Tracheal epithelial cell (primary cell): ENCODE data around the gene AAMDC. TPM values are rescaled to one million over a fixed set of nuclear protein-coding genes. Genes with fewer than 3 reads are reported as not detected.

Experiments
- total RNA-seq: library from RNA; depleted of rRNA; stranded (reverse); fragments of >200 nt; gene quantifications from 2 replicates; pipeline ENCODE4 v1.2.1, GENCODE V29; 2014

The AAMDC gene
- 0.43 and 10.4 TPM in 2 replicates for total RNA-seq

GRCh38 chr11:77820565-77821348, at the start of gene AAMDC, which contains the start of gene RSF1:
Gene AAMDC (plus strand): TSS chr11:77821144. CDS start chr11:77842497, 21,353 bp downstream.
Gene RSF1 (minus strand): TSS chr11:77820722. CDS start chr11:77820714, 8 bp downstream.

Other genes with a start within 250 kb of the AAMDC start
- 0.24 TPM in 1 of 2 replicates, not detected in the other for gene AQP11, start 231.2 kb upstream of the AAMDC start, total RNA-seq
- 171 and 182 TPM in 2 replicates for gene CLNS1A, start 183.3 kb upstream of the AAMDC start, total RNA-seq
- gene RSF1, start 422 bp upstream of the AAMDC start, total RNA-seq, result 20.2 and 40.5 TPM in 2 replicates
- gene INTS4, start 173.5 kb downstream of the AAMDC start, total RNA-seq, result 22.2 and 28.6 TPM in 2 replicates
- 1.9 and 6.0 TPM in 2 replicates for gene KCTD14, start 202.1 kb downstream of the AAMDC start, total RNA-seq
- gene THRSP, start 242.7 kb downstream of the AAMDC start, total RNA-seq, result not detected in 2 replicates